IPS DF 6.9 (cell line): ENCODE measurements around the gene HTRA3.

Experiments used
- DNase-seq: peaks from one replicate; pipeline ENCODE4 v3.0.0-alpha.2; 2013; ENCODE audit warnings: low read depth, low spot score
- H3K27ac ChIP-seq: one replicate; pipeline ENCODE4 v1.5.1; 2013; ENCODE audit warnings: low read length, control low read depth
- H3K27me3 ChIP-seq: 2 replicates; pipeline ENCODE4 v1.6.1; 2013; ENCODE audit warnings: mild to moderate bottlenecking, low read length; ENCODE audit not compliant: control insufficient read depth, insufficient read depth
- H3K36me3 ChIP-seq: 2 replicates; pipeline ENCODE4 v1.6.1; 2013; ENCODE audit warnings: low read length; ENCODE audit not compliant: control insufficient read depth, insufficient read depth
- H3K4me1 ChIP-seq: 2 replicates; pipeline ENCODE4 v1.6.1; 2013; ENCODE audit warnings: low read length; ENCODE audit not compliant: control insufficient read depth, insufficient read depth
- H3K4me3 ChIP-seq: 2 replicates; pipeline ENCODE4 v1.5.1; 2013; ENCODE audit warnings: mild to moderate bottlenecking, low read length
- H3K9me3 ChIP-seq: 2 replicates; pipeline ENCODE4 v1.6.1; 2013; ENCODE audit warnings: low read length, inconsistent platforms; ENCODE audit not compliant: control insufficient read depth, insufficient read depth
- WGBS: extraction: QIAGEN DNeasy Blood & Tissue Kit; methylation state at CpG from one replicate; pipeline ENCODE4 v1.1.7; 2013; ENCODE audit warnings: mixed read lengths, missing lambda C conversion rate; ENCODE audit not compliant: insufficient read length, insufficient coverage; 5-methylcytosine and 5-hydroxymethylcytosine counted together

The HTRA3 gene

GRCh38 chr4:8280876-8281440 lies 11.4 kb downstream of the HTRA3 start:
- no peaks in the 10 kb centered on the region for H3K27me3 ChIP-seq

GRCh38 chr4:8281519-8282133 lies 12.1 kb downstream of the HTRA3 start:
- Histone ChIP-seq H3K9me3 (no peaks in the 10 kb centered on the region), H3K27ac (no peak overlapping the region), H3K27me3 (no peaks in the 10 kb centered on the region), H3K4me3 (no peak overlapping the region), H3K36me3 (no peaks in the 10 kb centered on the region; the same call in 1 of the 2 replicates), H3K4me1 (no peaks in the 10 kb centered on the region)
- no peak for DNase-seq
- WGBS: no CpG with 5 or more reads among the region's 19 CpGs

More at GRCh38 chr4:8280876-8281440, 11.4 kb downstream of the HTRA3 start:
- no CpG with 5 or more reads among the region's 15 CpGs for WGBS
- no peaks in the 10 kb centered on the region for H3K9me3 ChIP-seq
- H3K4me3 ChIP-seq: no peak overlapping the region
- no peak overlapping the region for H3K27ac ChIP-seq
- H3K4me1 ChIP-seq: no peaks in the 10 kb centered on the region
- H3K36me3 ChIP-seq: no peaks in the 10 kb centered on the region; the same call in 1 of the 2 replicates
- DNase-seq: no peak

- H3K4me3 ChIP-seq: no peak overlapping the region
- DNase-seq: no peak
- H3K36me3 ChIP-seq: no peaks in the 10 kb centered on the region; the same call in 1 of the 2 replicates
- no peaks in the 10 kb centered on the region for H3K4me1 ChIP-seq
- H3K27ac ChIP-seq: no peak overlapping the region
- no CpG with 5 or more reads among the region's 14 CpGs for WGBS
- no peaks in the 10 kb centered on the region for H3K9me3 ChIP-seq
- H3K27me3 ChIP-seq: no peaks in the 10 kb centered on the region
Measured at GRCh38 chr4:8282134-8282641, 12.6 kb downstream of the HTRA3 start.

- no peaks in the 10 kb centered on the region; the same call in 1 of the 2 replicates for H3K36me3 ChIP-seq
- H3K4me3 ChIP-seq: no peak overlapping the region
- WGBS: 100% methylated on average over 2 of the region's 14 CpGs
- H3K27ac ChIP-seq: no peak overlapping the region
- H3K9me3 ChIP-seq: no peaks in the 10 kb centered on the region
- H3K4me1 ChIP-seq: no peaks in the 10 kb centered on the region
- no peak for DNase-seq
- no peaks in the 10 kb centered on the region for H3K27me3 ChIP-seq
Measured at GRCh38 chr4:8282742-8283141, 13.2 kb downstream of the HTRA3 start.

GRCh38 chr4:8283161-8283560 lies 13.6 kb downstream of the HTRA3 start:
- DNase-seq: no peak
- no peaks in the 10 kb centered on the region for H3K4me1 ChIP-seq
- no peak overlapping the region for H3K4me3 ChIP-seq
- H3K36me3 ChIP-seq: no peaks in the 10 kb centered on the region; the same call in 1 of the 2 replicates
- no peaks in the 10 kb centered on the region for H3K9me3 ChIP-seq
- H3K27ac ChIP-seq: no peak overlapping the region
- no peaks in the 10 kb centered on the region for H3K27me3 ChIP-seq
- no CpG with 5 or more reads among the region's 10 CpGs for WGBS

GRCh38 chr4:8283631-8284121 lies 14.1 kb downstream of the HTRA3 start:
- Histone ChIP-seq H3K4me1 (no peaks in the 10 kb centered on the region), H3K4me3 (no peak overlapping the region), H3K9me3 (no peaks in the 10 kb centered on the region), H3K36me3 (no peaks in the 10 kb centered on the region; the same call in 1 of the 2 replicates), H3K27ac (no peak overlapping the region), H3K27me3 (no peaks in the 10 kb centered on the region)
- no CpG with 5 or more reads among the region's 20 CpGs for WGBS
- DNase-seq: no peak

GRCh38 chr4:8284391-8284790 lies 14.8 kb downstream of the HTRA3 start:
- H3K36me3 ChIP-seq: no peaks in the 10 kb centered on the region; the same call in 1 of the 2 replicates
- no peak overlapping the region for H3K27ac ChIP-seq
- no peaks in the 10 kb centered on the region for H3K9me3 ChIP-seq
- DNase-seq: no peak
- H3K4me1 ChIP-seq: no peaks in the 10 kb centered on the region
- no CpG with 5 or more reads among the region's 11 CpGs for WGBS
- no peaks in the 10 kb centered on the region for H3K27me3 ChIP-seq
- H3K4me3 ChIP-seq: no peak overlapping the region

GRCh38 chr4:8285143-8285975 lies 15.8 kb downstream of the HTRA3 start:
- Histone ChIP-seq H3K27ac (no peak overlapping the region), H3K9me3 (no peaks in the 10 kb centered on the region), H3K4me3 (no peak overlapping the region), H3K27me3 (no peaks in the 10 kb centered on the region), H3K4me1 (no peaks in the 10 kb centered on the region), H3K36me3 (no peaks in the 10 kb centered on the region; the same call in 1 of the 2 replicates)
- no peak for DNase-seq
- no CpG with 5 or more reads among the region's 16 CpGs for WGBS

- H3K27me3 ChIP-seq: no peaks in the 10 kb centered on the region
- no CpG with 5 or more reads among the region's 23 CpGs for WGBS
- H3K36me3 ChIP-seq: no peaks in the 10 kb centered on the region; the same call in 1 of the 2 replicates
- H3K27ac ChIP-seq: no peak overlapping the region
- DNase-seq: no peak
- H3K4me1 ChIP-seq: no peaks in the 10 kb centered on the region
- H3K4me3 ChIP-seq: no peak overlapping the region
- no peaks in the 10 kb centered on the region for H3K9me3 ChIP-seq
Measured at GRCh38 chr4:8285976-8286718, 16.6 kb downstream of the HTRA3 start.
